CD4-positive, alpha-beta T cell treated with Interferon gamma for 1 hour (primary cell): Measurements from ENCODE around the gene SH2D1A.
"Not testable (repeated sequence)": the region's sequence is repeated elsewhere in the genome, so short reads cannot be mapped to it uniquely, and the experiment has no call there.

Experiments
- DNase-seq: peaks from one replicate; pipeline ENCODE4 v3.0.0-alpha.2; 2020

The SH2D1A gene

DNA sequence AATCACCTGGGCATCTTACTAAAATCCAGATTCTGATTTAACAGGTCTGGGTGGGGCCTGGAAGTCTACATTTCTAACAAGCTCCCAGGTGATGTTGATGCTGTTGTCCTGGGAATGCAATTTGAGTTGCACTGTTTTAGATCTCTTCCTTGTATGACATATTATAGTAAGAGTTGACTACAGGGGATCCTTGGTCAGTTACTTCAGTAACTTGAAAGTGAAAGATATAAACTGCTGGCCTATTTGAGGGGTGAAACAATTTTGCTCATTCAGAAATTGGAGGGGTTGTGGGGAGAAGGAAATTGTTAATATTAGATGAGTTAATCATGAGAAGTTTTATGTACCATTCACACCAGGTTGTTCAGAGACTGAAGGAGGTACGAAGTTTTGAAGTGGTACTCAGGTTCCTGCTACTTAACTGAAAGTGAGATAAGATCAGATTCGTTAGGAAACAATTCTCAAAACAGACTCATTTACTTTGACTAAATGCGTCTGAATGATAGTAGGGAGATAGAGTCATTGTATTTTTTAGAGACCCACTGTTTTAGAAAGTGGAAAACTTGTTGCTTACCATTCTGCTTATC lies 12.5 kb downstream of the SH2D1A start:
- no peak for DNase-seq

- DNase-seq: no peak
Measured at GRCh38 chrX:124362072-124362471, 15.7 kb downstream of the SH2D1A start.

DNA sequence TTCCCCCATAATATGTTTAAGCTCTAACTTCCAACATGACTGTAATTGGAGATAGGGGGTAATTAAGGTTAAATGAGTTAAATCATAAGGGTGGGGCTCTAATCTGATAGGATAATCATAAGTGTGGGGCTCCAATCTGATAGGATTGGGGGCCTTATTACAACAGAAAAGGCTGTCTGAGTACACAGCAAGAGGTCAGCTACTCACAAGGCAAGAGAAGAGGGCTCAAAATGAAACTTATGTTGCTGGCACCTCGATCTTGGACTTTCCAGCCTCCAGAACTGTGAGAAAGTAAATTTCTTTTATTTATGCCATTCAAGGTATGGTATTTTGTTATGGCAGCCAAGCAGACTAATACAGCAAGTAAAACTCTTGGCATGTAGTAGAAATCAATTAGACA lies 16.4 kb downstream of the SH2D1A start:
- DNase-seq: no peak

DNA sequence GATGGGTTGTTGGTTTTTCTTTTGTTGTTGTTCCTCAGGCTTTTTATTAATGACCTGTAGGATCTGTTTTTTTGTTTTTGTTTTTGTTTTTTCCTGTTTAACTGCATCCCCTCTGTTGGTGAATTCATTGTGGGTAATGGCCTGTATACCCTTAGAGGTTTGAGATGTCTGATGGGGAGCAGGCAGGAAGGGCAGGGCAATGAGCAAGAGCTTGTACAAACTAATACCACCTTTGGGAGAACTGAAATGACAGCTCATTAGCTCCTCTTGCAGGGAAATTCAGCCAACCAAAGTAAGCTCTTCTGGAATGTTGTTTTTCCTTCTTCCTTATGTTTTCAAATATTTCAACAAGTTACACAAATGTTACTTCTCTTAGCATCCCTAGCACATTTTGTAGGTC lies 23.4 kb downstream of the SH2D1A start:
- no peak for DNase-seq

DNA sequence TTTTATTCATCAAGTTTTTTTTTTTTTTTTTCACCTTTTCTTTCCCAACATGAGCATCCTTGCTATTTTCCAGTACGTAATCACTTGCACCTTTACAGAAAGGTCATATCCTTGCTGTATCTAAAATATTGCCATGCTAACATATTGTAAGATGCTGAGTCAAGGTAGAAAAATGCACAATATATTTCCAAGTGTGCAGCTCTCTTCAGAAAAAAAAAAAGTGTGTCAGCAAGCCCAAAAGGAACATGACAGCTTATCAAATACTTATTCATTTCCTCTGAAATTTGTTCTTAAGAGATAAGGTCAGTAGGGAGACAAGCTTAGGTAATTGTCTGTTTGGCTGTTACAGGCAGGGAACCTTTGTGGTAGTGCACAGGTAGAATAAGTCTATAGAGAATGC lies 27.0 kb downstream of the SH2D1A start:
- DNase-seq: no peak

DNA sequence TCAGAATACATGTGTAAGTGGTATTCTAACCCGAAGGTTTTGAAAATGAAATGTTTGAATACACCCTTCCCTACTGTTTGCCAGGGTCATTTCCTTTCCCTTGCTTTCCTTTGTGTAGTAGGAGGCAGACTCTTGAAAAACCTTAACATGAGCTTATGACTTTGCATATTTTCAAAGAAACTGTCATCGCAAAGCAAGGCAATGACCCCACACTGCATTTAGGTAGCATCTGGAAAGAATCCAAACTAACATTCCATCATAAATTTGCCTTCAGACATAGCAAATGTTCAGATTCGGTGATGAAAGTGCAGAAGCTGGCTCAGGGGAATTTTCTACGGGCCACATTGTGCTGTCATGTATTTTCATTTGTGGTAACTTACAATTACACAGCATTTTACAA lies 32.3 kb downstream of the SH2D1A start:
- DNase-seq: no peak

DNA sequence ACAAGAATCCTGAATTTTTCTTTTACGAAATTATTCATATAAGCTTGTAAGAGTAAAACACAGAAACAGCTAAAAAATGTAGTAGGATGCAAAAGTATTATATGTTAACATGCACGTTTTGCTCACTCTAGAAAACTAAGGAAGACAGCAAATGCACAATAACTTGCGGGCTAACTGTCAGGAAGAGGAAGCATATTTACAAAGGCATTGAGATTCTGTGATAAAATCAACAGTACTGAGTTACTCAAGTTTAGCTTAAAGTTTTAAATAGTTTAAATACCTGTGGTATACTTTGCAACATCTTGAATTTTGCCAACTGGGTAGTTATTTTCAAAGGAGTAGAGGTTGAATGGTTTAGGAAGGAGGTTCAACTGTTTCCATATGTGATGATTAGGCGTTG lies 37.0 kb downstream of the SH2D1A start:
- DNase-seq: no peak

DNA sequence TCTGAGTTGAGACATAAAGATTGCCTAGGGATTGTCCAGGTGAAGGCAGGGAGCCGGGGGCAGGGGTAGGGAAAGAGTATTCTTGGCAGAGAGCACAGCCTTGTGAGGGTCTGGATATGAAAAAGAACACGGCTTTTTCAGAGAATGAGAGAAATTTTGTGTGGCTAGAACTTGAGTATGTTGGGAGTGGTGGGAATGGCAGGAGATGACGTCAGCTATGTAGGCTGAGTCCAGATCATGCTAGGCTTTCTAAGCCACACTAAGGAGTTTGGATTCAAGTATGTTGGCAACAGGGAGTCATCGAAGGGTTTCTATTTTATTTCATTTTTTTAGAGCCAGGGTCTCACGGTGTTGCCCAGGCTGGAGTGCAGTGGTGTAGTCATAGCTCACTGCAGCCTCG lies 40.0 kb downstream of the SH2D1A start:
- DNase-seq: no peak

DNA sequence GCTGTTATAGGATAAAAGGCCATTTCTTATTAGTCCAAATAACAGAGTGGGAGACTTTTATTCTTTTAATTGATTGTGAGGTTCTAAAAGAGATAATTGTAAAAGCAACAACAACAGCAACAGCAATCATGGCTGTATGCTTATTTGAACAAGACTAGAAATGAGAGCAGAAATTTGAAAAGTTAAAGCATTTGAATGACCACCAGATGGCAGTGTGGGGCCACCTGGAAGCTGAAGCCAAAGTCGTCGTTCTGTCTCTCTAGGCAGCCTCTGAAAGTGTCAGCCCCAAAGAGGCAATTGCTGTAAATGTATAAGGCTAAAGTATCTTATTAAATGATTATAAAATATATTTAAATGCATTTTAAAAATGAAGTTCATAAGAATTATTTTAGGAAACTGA lies 42.2 kb downstream of the SH2D1A start:
- DNase-seq: peak; percentile 36

DNA sequence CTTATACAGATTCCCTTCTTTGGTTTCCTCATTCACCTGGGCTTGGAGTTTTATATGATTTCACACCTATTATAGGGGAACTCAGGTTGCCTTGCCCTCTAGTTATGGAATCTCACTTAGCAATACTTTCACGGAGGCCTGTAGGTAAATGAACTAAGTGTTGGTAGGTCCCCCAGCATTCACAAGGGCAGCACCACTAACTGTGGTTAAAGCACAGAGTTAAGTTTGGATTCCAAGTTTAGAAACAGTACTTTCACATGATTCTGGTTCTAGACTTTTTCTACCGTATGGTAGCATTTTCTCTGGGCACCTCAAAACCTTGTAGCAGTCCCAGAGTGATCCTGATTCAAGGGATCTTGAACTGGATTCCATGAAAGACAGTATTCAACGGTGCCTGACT lies 46.4 kb downstream of the SH2D1A start:
- DNase-seq: no peak

DNA sequence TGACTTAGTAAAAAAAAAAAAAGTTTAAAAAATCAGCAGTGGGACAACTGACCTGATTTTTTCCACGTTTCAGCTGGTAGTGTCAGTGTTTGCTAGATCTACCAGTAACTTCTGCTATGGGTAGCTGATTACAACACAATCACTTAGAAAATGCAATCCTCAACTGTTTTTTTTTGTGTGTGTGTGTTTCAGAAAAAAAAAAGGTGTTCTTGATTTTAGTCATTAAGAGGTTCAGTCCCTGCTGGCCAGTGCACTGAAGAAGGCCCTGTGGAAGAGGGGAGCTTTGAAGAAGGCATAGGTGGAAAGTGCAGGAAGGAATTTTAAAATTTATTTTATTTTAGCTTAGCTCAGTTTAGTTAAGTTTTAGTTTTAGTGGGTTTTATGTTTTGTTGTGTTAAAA lies 46.9 kb downstream of the SH2D1A start:
- DNase-seq: no peak

GRCh38 chrX:124393659-124394058 lies 47.3 kb downstream of the SH2D1A start:
- DNase-seq: no peak

GRCh38 chrX:124395145-124395880 lies 49.0 kb downstream of the SH2D1A start:
- DNase-seq: no peak

DNA sequence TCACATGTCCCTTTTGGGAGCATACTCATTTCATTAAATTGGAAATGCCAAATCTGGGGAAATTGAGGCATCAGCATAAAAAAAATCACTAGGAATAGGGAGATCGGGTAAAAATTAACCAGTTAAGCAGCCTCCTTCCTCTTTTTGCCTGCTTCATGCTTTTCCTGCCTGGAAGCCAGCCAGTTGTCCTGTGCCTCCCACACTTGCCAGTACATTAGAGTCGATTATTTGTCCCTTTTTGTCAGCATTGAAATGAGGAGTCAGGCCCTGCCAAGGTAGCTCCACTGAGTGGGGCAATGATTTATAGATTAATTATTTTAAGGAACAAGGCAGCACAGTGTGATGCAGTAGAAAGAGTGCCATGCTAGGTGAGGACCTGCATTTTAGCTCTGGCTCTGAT lies 55.3 kb downstream of the SH2D1A start:
- no peak for DNase-seq

GRCh38 chrX:124405868-124406267 lies 59.5 kb downstream of the SH2D1A start:
- no peak for DNase-seq

GRCh38 chrX:124406294-124407014 lies 60.1 kb downstream of the SH2D1A start:
- peak; percentile 21 for DNase-seq

GRCh38 chrX:124407226-124407625 lies 60.9 kb downstream of the SH2D1A start:
- no peak for DNase-seq

DNA sequence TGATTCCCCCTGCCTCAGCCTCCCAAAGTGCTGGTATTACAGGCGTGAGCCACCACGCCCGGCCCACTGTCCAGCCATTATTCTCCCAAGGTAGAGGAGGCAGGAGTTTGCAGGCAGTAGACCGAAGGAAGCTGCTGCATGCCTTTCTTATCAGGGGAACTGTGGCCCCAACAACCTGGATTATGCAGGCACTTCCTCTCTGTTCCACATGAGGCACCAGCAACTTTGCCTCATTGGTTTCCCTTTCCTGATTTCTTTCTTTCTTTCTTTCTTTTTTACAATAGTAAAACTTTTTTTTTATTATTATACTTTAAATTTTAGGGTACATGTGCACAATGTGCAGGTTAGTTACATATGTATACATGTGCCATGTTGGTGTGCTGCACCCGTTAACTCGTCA lies 62.0 kb downstream of the SH2D1A start:
- not testable (repeated sequence) for DNase-seq

DNA sequence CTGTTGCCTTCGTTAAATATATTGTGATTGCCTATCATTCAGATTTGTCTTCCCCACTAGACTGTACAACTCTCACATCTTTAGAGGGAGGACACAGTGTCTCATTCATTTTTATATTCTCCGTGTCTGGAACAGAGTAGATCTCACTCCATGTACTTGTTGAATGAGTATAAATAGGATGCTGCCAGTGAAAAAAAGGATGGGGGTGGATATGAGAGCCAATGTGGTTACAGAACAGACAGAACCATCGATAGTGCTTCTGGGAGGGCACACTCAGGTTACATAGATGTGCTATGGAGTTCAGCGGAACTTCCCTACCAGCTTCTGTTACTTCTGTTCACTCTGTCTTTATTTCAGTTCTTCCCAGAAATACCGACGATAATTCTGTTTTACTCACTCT lies 66.9 kb downstream of the SH2D1A start:
- DNase-seq: no peak

DNA sequence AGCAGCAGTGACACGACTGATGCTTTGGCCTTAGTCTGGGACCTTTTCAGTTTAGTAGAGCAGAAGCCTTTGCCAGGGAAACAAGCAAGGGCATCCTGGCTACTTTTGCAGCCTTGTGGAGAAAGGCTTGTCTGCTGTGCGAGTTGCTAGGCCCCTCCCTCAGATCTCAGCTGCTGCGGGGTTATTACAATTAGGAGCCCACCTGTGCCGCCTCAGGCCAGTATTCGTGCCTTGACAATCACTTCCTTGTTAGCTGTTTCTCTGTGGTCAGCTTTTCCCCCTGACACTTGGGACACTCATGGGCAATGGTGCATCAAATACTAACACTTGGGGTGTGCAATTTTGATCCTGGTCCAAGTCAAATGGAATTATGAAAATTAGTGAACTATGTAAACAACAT lies 67.9 kb downstream of the SH2D1A start:
- no peak for DNase-seq

DNA sequence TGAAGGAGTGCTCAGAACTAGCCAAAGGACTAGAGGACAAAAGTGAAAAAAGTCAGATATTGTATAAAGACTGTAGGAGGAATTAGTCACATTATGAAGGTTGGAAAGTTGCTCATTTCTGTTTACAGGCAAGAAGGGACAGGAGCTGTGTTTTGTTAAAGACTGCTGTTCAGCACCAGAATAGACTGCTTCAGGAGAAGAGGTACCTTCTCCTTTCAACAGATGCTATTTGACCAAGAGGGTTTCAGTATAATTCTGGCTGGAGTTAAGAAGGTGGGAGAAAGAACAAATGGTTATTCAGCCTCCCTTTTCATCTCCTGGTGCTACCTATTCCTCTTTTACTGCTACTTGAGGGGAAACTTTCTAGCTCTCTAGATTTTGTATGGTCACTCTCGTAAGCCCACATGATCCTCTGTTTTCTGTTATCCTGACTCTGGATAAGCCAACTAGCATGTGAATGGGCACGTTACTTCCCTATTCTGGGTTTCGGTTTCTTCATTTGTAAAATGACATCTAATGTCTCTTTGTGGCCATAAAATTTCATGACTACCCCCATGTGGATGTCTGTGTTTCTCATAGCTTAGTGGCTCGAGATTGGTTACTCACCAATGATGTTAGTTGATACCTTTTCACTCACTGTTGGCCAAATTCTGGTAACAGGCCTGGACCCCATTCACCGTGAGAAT lies 68.9 kb downstream of the SH2D1A start:
- DNase-seq: no peak

DNA sequence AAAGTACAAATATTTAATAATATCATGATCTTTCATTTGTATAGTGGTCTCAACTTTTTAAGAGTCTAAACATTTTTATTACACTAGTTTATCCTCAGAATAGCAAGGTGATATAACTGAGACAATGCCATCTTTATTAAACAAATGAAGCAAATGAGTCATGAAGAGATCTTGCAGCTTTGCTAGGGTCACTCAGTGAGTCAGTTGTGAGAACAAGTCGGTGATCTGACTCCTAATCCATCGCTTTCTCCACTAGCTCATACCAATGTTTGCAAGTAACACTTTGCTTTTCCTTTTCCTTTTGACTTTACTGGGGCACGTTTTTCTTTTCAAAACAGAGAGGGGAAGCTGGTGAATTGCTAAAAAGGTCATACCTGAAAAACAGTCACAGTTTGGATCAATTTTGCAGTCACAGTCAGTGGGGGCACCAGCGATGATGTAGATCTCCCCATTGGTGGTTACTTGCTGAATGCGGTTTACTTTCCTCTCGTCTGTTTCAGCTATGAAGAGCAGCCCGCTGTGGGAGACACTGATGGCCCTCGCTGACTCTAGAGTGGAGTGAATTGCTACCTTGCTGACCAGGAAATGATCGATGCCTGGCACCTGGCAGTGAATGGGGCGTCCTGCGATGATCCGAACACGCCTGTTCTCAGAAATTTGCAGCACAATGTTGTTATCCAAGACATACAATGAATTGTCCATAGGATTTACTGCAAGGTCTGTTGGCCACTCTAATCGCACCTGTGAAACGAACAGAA lies 75.7 kb downstream of the SH2D1A start:
- DNase-seq: no peak
